Prostate gland (tissue), 2 donors: ENCODE measurements around the gene SPAG9.

ENCODE experiments used
- CTCF ChIP-seq, 4 experiments: fragments of 200-600 bp in 2 of 4; fragments of 450-650 bp in 2 of 4; sonication (generic) in 2 of 4; IDR thresholded peaks; 1 replicate in 3 of 4; 2 replicates in 1 of 4; pipeline ENCODE4 v1.5.1; 2016 to 2019; ENCODE audit warnings: antibody characterized with exemption in 4 of 4, mild to moderate bottlenecking in 2 of 4, moderate library complexity in 2 of 4
- POLR2AphosphoS5 ChIP-seq: sonication (generic); formaldehyde crosslinking; IDR thresholded peaks from one replicate; pipeline ENCODE4 v1.6.1; 2017; ENCODE audit warnings: antibody characterized with exemption

DNA sequence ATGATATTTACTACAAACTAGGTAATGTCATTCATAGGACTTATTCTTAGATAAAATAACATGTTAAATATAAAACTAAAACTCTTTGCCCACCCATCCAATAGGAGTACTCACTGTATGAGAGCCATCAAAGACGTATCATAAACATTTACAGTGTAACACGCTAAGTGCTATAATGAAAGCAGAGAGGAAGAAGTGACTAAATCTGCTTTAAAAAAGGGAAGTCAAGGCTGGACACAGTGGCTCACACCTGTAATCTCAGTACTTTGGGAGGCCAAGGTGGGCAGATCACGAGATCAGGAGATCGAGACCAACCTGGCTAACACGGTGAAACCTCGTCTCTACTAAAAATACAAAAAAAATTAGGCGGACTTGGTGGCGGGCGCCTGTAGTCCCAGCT lies 32.4 kb downstream of the SPAG9 start:
- TF ChIP-seq POLR2AphosphoS5 (no peak), CTCF (IDR thresholded peaks at IDR 0.05) (no peak)
